ENCODE data around the gene TRMT112. TPM values are rescaled to one million over a fixed set of nuclear protein-coding genes. Genes with fewer than 3 reads are reported as not detected.

The TRMT112 gene
- total RNA-seq, 4 donors from 2014 or later = 202 to 248 (median 211) TPM

GRCh38 chr11:64275031-64275800 is 42.1 kb downstream of the TRMT112 start:
- Histone ChIP-seq H3K27me3 (no peaks in the 10 kb centered on the region), H3K4me3 (no peak overlapping the region), H3K36me3 (peaks cover 0 to 52% (median 9%) of the 10 kb centered on the region in 3 donors), H3K27ac (peak overlapping the region in 2 of 4 donors; percentile 66 to 81), H3K9me3 (no peaks in the 10 kb centered on the region), H3K4me1 (peaks cover 13 to 54% (median 17%) of the 10 kb centered on the region in 3 donors)
- DNase-seq = no peak
- 90 to 93% methylated on average over 9 to 11 of the region's 15 CpGs for WGBS, 2 donors
- intact Hi-C loops (cut with DNase I) = no loop called here
- no peak for TF ChIP-seq POLR2A (IDR thresholded peaks at IDR 0.05)
- TF ChIP-seq, protein P1, sequence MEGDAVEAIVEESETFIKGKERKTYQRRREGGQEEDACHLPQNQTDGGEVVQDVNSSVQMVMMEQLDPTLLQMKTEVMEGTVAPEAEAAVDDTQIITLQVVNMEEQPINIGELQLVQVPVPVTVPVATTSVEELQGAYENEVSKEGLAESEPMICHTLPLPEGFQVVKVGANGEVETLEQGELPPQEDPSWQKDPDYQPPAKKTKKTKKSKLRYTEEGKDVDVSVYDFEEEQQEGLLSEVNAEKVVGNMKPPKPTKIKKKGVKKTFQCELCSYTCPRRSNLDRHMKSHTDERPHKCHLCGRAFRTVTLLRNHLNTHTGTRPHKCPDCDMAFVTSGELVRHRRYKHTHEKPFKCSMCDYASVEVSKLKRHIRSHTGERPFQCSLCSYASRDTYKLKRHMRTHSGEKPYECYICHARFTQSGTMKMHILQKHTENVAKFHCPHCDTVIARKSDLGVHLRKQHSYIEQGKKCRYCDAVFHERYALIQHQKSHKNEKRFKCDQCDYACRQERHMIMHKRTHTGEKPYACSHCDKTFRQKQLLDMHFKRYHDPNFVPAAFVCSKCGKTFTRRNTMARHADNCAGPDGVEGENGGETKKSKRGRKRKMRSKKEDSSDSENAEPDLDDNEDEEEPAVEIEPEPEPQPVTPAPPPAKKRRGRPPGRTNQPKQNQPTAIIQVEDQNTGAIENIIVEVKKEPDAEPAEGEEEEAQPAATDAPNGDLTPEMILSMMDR (IDR thresholded peaks at IDR 0.05) = no peak

DNA sequence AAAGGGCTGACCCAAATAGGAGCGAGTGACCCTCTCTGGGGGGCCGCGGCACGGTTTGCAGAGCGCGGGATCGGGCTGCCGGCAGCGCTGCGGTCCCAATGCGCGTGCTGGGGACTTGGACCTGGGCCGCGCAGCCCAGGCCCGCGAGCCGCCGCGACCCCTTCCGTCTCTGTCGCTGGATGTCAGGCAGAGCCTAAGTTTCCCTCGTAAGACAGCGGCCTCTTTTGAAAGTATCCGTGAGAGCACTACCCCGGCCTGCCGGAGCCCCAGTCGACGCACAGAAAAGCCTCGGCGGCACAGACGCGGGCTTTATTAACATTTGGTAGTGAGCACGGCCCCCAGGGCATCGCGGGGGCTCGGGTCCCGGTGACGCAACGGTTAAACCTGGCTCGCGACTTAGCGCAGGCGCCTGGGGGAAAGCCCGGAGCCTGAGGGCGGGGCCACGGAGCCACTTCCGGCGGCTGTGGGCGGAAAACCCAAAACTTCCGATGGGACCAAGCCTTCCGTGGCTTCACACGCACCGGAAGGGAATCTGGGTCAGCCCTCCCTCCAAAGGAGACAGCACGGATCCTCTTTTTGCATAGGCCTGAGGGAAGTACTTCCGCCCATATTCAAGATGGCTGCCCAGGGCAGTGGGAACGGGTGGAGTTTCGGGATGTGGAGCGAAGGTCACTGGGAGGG is 47.7 kb downstream of the TRMT112 start:
- no peaks in the 10 kb centered on the region for H3K9me3 ChIP-seq
- peak; percentile 83 for DNase-seq
- intact Hi-C loops (cut with DNase I) = no loop called here
- no peaks in the 10 kb centered on the region for H3K27me3 ChIP-seq
- H3K4me1 ChIP-seq = peaks cover 31 to 63% (median 32%) of the 10 kb centered on the region in 3 donors
- H3K4me3 ChIP-seq = peak overlapping the region; percentile 58 to 87 (median 76)
- H3K36me3 ChIP-seq = peaks cover 4 to 30% (median 9%) of the 10 kb centered on the region in 3 donors
- peak in 3 of 4 donors; percentile 17 to 55 (median 29) for TF ChIP-seq POLR2A (IDR thresholded peaks at IDR 0.05)
- TF ChIP-seq, protein P1 (IDR thresholded peaks at IDR 0.05) = peak in 3 of 6 experiments; percentile 7 to 27 (median 10)
- 0% methylated on average over 6 to 12 of the region's 58 CpGs for WGBS, 2 donors
- H3K27ac ChIP-seq = peak overlapping the region; percentile 98 to 99 (median 98)

GRCh38 chr11:64268893-64269539 is 48.3 kb downstream of the TRMT112 start:
- Histone ChIP-seq H3K4me3 (peak overlapping the region; percentile 58 to 87 (median 76)), H3K9me3 (no peaks in the 10 kb centered on the region), H3K27ac (peak overlapping the region; percentile 98 to 99 (median 98)), H3K27me3 (no peaks in the 10 kb centered on the region), H3K36me3 (peaks cover 9 to 34% (median 12%) of the 10 kb centered on the region in 3 donors), H3K4me1 (peaks cover 31 to 63% (median 32%) of the 10 kb centered on the region in 3 donors)
- no peak for TF ChIP-seq POLR2A (IDR thresholded peaks at IDR 0.05)
- TF ChIP-seq, protein P1 (IDR thresholded peaks at IDR 0.05) = no peak
- no peak for DNase-seq
- intact Hi-C loops (cut with DNase I) = no loop called here
- WGBS, 2 donors = 0 to 2% methylated on average over 7 to 10 of the region's 34 CpGs

- intact Hi-C loops (cut with DNase I) = no loop called here
- no peak for DNase-seq
- peak overlapping the region in 3 of 4 donors; percentile 58 to 87 (median 82) for H3K4me3 ChIP-seq
- H3K27ac ChIP-seq = peak overlapping the region; percentile 98 to 99 (median 98)
- no peak for TF ChIP-seq POLR2A (IDR thresholded peaks at IDR 0.05)
- TF ChIP-seq, protein P1 (IDR thresholded peaks at IDR 0.05) = no peak
- H3K9me3 ChIP-seq = no peaks in the 10 kb centered on the region
- H3K36me3 ChIP-seq = peaks cover 16 to 39% (median 20%) of the 10 kb centered on the region in 3 donors
- 29 to 49% methylated on average over 8 to 13 of the region's 23 CpGs for WGBS, 2 donors
- peaks cover 31 to 57% (median 32%) of the 10 kb centered on the region in 3 donors for H3K4me1 ChIP-seq
- H3K27me3 ChIP-seq = no peaks in the 10 kb centered on the region
Measured at GRCh38 chr11:64268025-64268892, 49.1 kb downstream of the TRMT112 start.
